IPS-11a (cell line): Measurements from ENCODE around the gene BMP10.

Source experiments
- H3K4me3 ChIP-seq: one replicate; pipeline ENCODE4 v1.5.1; 2013; ENCODE audit warnings: low read depth, low read length, control low read depth

The BMP10 gene

DNA sequence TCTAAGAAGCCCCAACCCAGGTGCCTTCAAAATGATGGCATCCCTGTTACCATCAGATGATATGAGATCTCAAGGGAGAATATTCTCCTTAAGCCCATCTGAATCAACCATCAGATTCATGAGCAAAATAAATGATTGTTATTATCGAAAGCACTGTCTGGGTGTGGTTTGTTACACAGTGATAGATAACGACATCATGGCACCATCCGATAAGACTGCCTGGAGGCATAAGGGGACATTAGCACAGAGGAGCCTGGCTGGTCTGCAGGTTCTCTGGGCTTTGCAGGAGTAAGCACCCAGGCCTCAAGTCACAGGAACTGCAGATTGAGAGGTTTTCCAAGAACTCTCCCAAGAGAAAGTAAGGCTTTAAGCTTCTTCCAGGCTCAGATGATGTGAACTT lies 15.6 kb downstream of the BMP10 start:
- no peak overlapping the region for H3K4me3 ChIP-seq

DNA sequence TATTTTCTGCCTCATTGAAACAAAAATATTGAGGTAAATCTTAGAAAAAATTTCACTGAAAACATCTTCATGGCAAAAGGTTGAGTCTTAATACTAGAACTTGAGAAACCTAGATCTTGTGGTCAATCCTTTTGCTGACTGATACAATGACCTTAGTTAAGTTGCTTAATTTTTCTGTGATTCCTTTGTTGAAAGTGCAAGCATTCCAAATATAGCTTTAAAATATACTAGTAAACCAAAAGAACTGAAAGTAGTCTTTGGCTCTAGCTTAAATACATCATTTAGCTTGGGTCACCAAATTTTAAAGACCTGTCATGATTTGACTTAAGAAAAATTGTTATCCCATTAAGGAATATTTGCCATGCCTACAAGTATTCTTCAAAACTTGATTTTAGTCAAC lies 16.7 kb downstream of the BMP10 start:
- H3K4me3 ChIP-seq = no peak overlapping the region

DNA sequence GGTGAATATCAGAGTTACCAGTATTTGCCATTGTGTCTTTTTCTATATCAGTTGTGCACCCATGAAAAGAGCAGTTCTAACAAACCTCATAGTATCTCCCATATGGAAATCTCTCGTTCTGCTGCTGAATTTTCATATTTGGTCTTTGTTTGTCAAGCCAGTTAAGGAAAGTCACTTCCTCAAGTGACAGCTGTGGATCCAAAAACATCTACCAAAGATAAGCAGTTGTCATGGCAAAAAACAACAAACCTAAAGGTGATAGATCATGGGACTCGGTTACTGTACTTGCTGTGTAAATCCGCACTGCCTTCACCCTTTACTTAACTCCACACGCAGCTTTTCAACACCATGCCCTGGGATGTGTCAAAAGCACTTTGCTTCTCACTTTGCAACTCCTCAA lies 17.3 kb downstream of the BMP10 start:
- H3K4me3 ChIP-seq = no peak overlapping the region

DNA sequence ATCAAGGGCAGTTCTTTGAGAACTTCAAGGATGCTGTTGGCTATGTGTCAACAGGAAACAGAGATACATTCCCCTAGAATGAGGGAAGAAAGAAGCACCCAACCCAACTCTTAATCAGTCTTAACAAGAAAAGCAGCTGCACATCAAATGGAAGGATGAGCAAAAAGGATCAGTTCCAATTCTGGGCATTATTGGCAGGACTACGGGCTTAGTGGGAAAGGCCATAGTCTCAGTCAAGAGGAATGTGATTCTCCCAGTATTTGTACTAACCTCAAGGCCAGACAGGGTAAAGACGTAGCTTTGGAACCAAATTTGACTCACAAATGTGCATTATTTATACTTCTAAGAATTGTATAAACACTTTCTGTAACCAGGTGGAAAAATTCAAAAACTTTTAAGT lies 18.2 kb downstream of the BMP10 start:
- H3K4me3 ChIP-seq = no peak overlapping the region

DNA sequence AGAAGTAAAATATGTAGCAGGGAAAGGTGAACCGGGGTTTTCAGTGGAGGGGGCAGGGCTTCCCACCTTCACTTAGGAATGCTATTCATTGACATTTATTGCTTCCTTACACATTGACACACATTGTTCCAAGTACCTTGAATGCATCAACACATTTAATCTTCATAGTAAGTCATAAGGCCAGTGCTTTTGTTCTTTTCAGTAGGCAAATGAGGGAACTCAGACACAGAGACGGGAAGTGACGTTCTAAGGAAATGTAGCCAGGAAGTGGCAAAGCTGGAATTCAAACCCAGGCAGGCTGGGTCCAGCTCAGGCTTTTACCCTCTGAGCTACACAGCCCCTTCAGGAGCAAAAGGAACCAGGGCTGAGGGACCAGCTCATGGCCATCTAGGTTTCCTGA lies 20.7 kb downstream of the BMP10 start:
- no peak overlapping the region for H3K4me3 ChIP-seq

DNA sequence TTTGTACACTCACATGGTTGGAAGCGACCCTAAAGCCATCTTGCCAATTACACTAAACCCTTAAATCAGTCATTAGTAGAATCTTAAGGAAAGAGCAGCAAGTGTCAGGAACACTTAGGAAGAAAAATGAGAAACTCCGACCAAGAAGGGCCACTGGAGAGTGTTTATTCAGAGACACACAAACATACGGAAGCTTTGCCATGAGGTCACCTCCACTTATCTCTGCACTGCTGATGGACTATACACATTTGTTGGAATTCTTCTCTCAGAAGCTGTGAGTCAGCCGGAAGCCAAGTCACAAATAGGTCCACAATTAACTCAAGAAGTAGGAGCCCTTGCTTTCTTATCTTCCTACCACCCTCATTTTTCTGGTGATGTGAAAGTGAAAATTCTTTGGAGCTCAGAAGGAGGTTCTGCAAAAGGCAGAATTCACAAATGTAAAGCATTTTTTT lies 21.6 kb downstream of the BMP10 start:
- H3K4me3 ChIP-seq = no peak overlapping the region

DNA sequence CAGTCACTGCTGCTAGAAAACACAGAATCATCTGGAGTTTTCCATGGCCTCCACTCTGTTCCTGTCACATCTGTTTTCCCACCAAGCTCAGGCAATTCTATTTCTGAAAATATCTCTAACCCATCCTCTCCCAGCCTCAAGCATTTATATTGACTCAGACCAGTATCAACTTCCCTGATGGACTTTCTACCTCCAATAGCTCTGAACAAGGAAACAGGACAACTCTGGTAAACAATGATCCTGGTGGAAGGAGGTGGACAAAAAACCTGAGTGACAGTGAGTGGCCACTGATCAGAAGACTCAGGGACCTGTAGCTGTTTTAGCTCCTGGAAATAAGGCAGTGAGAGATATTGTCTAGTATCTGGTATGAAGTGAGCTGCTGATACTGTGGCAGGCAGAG lies 23.4 kb downstream of the BMP10 start:
- H3K4me3 ChIP-seq = no peak overlapping the region

DNA sequence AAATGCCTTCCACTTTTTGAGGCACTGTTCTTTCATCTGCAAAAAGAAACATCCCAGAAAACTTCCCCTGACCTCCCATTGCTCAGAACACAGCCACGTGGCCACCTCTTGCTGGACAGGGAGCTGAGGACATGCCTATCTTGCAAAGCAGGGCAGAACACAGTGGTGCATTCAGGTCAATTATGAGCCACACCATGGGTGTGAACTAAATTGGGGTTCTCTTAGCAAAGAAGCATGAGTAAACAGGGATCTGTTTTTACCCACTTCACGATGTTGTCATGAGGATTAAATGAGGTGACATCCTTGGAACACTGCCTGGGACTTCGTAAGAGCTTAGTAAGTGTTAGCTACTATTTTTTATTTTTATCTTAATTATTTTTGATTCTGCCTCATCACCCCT lies 25.1 kb downstream of the BMP10 start:
- H3K4me3 ChIP-seq = no peak overlapping the region

DNA sequence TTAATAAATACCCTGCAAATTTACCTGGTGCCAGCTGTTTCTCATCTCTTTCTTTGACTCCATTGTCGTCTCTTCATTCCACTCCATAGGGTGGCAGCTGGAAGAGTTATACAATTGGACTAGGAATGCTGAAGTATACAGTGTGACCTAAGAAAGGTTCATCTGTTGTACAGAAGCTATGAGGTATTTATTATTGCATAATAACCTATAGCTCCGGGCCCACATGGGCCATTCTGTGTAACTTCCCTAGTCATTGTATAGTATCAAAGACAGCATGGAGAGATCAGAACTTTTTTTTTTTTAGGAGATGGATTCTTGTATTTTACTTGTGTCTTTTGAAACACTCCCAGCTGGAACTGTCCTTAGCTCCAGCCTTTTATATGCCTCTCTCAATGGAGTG lies 26.2 kb downstream of the BMP10 start:
- H3K4me3 ChIP-seq = no peak overlapping the region

DNA sequence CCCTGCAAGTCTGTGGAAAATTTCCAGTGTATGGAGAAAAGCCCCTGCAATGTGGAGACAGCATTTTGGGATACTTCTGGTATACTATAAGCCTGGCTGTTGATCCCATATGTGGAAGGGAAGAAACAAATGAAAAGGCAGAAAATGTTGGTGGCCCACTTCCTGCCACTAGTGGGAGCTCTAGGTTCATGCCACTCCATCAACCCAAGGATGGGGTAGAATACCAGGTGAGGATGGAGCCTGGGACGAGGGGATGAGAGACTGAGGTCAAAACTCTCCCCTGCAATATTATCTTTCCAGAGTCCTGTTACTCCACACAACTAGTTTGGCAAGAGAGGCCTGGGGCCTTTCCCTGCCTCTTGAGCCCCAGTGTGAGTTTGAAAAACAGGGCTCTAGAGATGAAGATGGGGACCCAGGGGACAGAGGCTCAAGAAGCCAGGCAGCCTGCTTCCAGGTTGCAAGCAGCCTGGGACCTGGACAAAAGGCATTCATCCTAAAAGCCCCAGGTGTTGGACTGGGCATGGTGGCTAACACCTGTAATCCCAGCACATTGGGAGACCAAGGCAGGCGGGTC lies 31.9 kb downstream of the BMP10 start:
- no peak overlapping the region for H3K4me3 ChIP-seq

DNA sequence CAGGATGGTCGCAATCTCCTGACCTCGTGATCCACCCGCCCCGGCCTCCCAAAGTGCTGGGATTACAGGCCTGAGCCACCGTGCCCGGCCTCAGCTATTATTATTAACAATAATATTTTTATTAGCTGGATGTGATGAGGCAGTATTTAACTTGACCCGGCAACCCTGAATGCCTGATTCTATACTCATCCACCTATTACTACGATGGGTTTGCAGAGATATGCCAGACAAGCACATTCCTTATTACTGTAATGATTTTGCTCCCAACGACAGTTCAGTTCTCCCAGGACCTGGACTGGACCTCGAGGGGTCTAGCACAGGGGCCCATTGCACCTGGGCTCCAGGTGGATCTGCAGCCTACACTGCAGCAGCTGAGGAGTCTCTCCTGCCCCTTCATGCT lies 32.6 kb downstream of the BMP10 start:
- no peak overlapping the region for H3K4me3 ChIP-seq

DNA sequence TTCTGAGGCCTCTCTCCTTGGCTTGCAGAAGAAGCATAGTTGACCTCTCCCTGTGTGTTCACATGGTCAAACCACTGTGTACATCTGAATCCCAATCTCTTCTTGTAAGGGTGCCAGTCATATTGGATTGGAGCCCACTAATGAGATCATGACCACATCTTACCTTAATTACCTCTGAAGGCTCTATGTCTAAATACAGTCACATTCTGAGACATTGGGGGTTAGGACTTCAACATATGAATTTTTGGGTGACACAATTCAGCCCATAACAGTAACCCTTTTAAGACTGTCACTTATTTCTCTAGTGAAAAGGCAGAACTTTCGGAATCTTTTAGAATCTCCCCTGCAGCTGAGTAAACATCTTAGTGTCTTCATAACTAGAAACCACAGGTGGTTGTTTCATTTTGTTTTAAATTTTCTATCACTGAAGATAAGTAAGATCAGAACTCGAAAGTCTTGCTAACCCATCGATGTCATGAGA lies 33.3 kb downstream of the BMP10 start:
- H3K4me3 ChIP-seq = no peak overlapping the region

DNA sequence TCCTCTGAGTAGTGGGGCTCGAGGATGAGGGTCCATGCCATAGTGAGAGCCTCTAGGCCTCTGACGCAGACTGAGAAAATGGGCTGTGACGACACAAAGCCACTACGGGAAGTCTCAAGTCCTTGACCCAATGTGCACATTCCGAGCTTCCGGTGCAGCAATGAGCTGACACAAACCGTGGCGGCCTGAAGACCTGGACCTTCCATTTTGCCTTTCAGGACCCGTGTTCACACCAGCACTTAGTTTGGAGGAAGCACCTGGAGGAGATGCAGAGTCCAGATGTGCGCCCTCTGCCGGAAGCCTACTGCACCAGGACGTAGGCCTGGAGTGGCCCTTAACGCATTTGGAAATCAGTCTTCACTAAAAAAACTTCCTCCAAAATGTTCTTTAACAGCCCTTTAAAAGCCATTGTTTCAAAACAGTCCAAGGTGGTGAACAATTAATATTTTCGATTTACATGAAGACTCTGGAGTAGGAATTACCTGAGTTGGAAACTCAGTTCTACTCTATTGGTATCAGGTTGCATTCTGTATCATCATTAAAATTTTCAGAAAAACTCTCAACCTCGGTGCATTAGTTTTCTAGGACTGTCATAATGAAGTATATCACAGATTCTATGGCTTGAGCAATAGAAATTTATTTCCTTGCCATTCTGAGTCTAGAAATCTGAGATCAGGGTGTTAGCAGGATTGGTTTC lies 33.9 kb downstream of the BMP10 start:
- no peak overlapping the region for H3K4me3 ChIP-seq

DNA sequence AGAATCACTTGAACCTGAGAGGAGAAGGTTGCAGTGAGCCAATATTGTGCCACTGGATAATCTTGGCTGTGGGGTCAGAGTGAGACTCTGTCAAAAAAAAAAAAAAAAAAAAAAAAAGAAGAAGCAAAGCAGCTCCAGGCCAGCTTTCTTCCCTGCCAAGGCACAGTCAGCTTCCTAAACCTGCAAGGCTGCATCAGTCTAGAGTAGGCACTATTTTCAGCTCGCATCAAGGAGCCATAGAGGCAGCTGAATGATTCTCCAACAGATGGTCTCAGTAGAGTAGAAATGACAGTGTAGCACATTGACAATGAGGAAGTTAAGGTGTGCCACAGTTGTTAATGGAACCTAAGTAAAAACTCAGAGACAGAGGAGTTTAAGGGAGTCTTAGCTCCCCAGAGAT lies 35.6 kb downstream of the BMP10 start:
- no peak overlapping the region for H3K4me3 ChIP-seq

DNA sequence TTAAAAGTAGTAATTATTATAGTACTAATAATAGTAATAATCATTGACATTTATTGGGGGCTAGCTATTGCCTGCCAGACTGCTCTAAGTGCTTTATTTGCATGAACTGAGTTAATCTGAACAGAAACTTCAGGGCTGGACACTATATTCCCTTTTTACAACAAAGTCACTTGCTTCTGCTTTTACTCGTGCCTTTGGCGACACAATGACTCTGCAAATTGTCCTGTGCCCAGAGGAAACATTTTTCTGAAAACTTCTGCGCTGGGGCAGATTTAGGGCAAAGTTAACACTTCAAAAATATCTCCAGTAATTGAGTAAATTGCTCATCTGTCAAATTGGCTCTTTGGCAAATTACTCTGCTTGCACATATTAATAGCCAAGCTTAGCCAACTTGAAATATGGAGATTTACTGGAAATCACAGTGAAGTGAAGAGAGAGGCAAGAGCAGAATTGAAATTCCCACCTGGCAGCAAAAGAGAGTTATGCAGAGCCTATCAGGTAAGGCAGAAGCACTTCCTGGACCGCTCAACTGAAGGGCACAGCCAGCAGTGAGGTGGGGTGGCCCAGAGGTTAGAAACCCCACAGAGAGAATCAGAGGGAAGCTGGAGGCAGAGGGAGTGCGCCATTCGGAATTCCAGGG lies 36.3 kb downstream of the BMP10 start:
- no peak overlapping the region for H3K4me3 ChIP-seq

DNA sequence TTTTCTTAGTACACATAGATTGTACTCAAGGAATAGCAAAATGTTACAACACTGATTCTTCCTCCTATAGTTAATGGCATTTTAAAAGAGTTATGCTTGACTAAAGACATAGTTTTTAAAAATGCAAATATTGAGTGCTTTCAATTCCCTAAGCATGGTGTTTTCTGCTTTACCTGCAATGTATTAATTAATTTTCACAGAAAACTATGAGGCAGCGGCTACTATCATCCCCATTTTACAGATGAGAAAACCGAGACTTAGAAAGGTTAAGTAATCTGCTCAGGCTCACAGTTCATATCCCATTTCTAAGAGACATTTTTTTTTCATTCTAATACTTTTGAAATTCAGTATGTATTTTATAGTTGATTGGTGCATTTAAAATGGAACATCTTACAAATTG lies 38.0 kb downstream of the BMP10 start:
- no peak overlapping the region for H3K4me3 ChIP-seq

DNA sequence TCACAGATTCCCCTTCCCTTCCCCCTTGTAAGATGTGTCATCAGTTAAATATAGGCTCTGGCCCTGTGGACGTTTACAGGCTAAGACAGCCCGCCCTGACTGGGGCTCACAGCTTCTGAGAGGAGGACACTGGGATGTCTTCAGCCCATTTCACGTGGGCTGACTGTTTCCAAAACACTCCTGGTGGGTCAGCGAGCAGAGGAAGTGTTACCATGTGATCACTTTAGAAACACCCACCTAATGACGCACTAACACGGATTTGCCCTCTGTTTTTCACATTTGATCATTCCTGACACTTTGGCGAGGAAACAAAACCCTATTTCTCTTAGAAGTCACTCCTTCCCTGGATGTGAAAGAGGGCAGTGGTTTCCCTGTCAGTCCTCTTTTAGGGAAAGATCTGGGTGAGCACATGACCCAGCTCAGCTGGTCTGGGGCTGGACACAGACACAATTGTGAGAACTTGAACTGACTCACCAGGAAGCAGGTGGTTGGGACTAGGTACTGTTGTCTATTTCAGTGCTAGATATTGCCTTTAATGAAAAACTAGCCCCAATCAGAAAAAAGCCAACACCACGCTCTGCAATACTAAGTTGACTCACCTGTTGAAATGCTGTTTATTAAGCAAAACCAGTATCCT lies 38.8 kb downstream of the BMP10 start:
- H3K4me3 ChIP-seq = no peak overlapping the region

DNA sequence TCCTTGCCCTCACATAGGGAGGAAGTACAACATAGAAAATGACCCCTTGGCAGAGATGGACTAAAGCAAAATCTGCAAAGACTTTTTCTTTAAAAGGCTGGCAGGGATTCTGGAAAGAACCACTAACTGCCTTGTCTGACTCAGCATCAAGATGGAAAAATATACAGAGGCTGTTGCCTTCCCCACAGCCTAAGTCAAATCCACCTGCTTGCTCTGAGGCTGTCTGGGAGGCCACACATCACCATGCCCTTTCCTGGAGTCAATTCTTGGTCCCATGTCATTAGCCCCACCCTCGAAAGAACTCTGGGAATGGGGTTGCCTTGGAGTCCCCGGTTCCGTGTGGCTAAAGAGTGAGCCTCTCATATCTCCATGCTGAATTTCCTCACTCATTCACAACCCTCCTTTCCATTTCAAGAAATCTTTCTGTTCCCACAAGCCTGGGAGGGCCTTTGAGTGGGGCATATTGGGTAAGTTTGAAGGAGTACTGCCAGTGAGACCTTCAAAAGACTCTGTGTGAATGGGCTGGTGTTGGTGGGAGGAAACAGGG lies 39.4 kb downstream of the BMP10 start:
- no peak overlapping the region for H3K4me3 ChIP-seq

DNA sequence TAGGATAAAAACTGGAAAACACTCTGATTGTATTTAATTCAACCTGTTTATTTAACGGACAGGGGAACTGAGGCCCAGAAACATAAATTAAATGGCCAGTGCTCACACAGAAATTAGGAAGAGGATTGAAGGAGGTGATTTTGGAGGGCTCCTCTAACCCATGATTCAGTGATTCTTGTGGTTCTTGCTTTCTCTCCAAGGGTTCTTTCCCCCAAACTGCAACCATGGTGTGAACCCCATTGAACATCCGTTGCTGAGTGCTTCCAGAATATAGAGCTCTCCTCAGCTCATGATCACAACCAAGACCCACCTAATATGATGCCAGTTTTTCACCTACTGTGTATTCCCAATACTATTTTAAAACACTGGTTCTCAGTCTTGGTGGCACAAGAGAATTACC lies 41.4 kb downstream of the BMP10 start:
- H3K4me3 ChIP-seq = no peak overlapping the region

DNA sequence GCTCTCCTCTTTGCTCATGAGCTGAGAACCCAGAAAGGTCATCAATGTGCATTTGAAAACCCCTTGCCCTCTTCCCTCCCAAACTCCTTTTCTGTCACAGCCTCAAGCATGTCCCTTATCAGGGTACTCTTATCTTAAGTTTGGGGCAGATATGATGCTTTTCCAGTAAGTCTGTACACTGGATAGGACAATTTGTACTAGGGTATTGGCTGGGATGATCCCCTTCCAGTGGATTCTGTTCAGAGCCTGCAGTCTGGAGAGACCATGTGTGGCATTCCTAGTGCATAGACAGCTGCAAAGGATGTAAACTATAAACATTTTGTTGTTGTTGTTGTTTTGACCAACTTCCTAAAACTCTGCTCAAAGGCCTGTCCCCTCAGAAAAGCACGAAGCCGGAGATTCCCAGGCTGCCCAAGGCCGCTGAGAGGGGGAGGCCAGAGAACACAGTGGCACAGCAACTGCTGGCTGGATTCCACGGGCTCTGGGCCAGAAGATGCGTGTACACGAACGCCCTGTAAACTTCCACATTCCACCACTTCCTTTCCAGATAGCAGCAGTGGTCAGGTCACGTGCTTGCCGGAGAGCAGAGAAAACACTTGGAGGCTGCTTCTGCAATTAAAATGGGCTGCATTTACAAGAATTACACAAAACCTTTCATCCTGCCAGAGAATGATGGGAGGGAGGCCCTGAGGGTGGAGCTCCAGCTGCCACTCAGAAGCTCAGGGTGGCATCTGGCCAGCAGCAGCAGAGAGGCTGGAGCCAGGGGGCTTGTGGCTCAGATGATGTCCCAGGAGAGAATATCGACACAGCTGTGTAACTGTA lies 42.1 kb downstream of the BMP10 start:
- no peak overlapping the region for H3K4me3 ChIP-seq

DNA sequence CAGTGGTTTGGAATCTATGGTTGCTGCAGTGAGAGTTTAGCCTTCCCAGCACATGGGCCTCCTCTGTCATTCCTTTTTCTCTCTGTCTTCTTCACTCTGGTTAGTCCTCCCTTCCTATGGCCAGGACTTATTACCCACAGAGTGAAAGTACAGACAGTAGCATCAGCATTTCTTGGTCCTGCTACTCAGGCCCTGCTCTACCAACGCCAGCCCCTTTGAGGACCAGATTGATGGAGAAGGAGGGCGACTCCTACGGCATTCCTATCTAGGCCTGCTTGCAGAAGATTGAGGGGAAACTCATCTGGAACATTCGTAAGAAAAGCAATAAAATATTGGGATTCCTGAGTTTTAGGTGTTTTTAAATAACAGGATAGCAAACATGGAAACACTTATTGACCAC lies 43.5 kb downstream of the BMP10 start:
- H3K4me3 ChIP-seq = no peak overlapping the region
